ENCODE measurements around the gene OSBPL5. TPM values are rescaled to one million over a fixed set of nuclear protein-coding genes. Genes with fewer than 3 reads are reported as not detected.
A peak's percentile ranks its signal among the peaks of the same experiment; 100 is the strongest.

Gene OSBPL5
- total RNA-seq, 3 donors from 2014 or later (not counting 1 experiment from before 2014, with no cell fraction given): 375 to 522 (median 377) TPM

DNA sequence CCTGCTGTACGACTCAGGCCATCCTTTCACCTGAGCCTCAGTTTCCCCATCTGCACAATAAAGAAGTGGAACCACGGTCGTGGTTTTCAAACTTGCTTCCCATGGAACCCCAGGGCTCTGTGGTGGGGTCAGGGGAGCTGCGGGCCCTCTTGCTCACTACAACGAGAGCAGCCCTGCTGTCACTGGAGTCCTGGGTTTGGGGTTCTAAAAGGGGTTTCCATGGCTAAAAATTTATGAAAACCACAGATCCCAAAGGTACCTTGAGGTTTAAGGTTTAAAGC, 62.5 kb downstream of the OSBPL5 start:
- WGBS (ENCODE audit: insufficient coverage): 88% methylated on average over 5 of the region's 5 CpGs
- Mint-ChIP-seq H3K27ac (peak overlapping the region; percentile 86 to 89), H3K27me3 (ENCODE audit: low read depth in 2 of 2) (no peaks in the 10 kb centered on the region), H3K36me3 (no peaks in the 10 kb centered on the region), H3K4me1 (peaks cover 40 to 70% of the 10 kb centered on the region in 2 donors), H3K4me3 (no peak overlapping the region), H3K9me3 (no peaks in the 10 kb centered on the region)
- Histone ChIP-seq H3K27me3 (ENCODE audit: control insufficient read depth, insufficient read depth, low read length) (no peaks in the 10 kb centered on the region), H3K36me3 (ENCODE audit: control insufficient read depth, insufficient read depth, low read length) (peaks cover 44% of the 10 kb centered on the region), H3K27ac (ENCODE audit: low read length) (no peak overlapping the region), H3K4me3 (ENCODE audit: low read length) (no peak overlapping the region), H3K4me1 (ENCODE audit: control insufficient read depth, insufficient read depth, low read length) (peaks cover 41% of the 10 kb centered on the region), H3K9me3 (ENCODE audit: control insufficient read depth, insufficient read depth, low read length) (no peaks in the 10 kb centered on the region)
- intact Hi-C loops (cut with micrococcal nuclease): loop anchor here (5.0 kb wide), 1 partner anchor 110 kb away; the partner anchor contains the start of gene NAP1L4
- TF ChIP-seq, protein P1, sequence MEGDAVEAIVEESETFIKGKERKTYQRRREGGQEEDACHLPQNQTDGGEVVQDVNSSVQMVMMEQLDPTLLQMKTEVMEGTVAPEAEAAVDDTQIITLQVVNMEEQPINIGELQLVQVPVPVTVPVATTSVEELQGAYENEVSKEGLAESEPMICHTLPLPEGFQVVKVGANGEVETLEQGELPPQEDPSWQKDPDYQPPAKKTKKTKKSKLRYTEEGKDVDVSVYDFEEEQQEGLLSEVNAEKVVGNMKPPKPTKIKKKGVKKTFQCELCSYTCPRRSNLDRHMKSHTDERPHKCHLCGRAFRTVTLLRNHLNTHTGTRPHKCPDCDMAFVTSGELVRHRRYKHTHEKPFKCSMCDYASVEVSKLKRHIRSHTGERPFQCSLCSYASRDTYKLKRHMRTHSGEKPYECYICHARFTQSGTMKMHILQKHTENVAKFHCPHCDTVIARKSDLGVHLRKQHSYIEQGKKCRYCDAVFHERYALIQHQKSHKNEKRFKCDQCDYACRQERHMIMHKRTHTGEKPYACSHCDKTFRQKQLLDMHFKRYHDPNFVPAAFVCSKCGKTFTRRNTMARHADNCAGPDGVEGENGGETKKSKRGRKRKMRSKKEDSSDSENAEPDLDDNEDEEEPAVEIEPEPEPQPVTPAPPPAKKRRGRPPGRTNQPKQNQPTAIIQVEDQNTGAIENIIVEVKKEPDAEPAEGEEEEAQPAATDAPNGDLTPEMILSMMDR (IDR thresholded peaks at IDR 0.05): no peak
- ATAC-seq (no peak), DNase-seq (no peak)

DNA sequence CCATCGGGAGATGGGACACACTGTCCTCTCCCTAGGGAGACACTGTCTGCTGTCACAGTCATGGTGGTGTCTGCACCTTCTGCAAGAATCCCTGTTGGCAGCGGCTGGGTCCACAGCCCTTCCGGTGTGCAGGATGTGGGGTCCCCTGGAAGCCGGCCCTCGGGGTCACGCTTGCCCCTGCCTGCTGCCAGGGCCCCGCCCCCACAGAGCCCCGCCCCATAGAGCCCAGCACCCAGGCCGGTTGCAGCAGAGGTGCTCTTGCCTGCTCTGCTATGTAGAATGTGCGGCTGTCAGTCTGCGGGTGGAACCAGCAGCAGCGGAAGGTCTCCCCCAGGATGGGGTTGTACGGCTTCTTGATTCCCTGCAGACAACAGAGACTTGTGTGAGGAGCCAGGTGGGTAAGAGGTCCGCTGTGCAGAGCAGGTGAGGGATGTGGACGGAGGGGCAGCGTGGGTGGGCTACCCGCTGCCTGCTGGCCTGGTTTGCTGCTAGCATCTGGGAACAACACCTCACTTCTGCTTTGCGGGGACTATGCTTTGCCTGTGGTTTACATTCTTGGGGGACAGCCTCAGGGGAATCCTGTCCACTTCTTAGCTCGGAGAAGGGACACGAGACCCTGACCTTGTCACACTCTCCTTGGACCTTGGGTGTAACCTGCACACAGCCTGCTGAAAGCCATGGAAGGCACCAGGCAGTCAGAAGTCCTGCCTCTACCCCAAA, 63.0 kb downstream of the OSBPL5 start:
- Histone ChIP-seq H3K27me3 (ENCODE audit: control insufficient read depth, insufficient read depth, low read length) (no peaks in the 10 kb centered on the region), H3K9me3 (ENCODE audit: control insufficient read depth, insufficient read depth, low read length) (no peaks in the 10 kb centered on the region), H3K27ac (ENCODE audit: low read length) (no peak overlapping the region), H3K4me1 (ENCODE audit: control insufficient read depth, insufficient read depth, low read length) (peaks cover 41% of the 10 kb centered on the region), H3K36me3 (ENCODE audit: control insufficient read depth, insufficient read depth, low read length) (peaks cover 43% of the 10 kb centered on the region), H3K4me3 (ENCODE audit: low read length) (no peak overlapping the region)
- peak overlapping the region; percentile 47 for H3K4me3 Mint-ChIP-seq
- no peak for ATAC-seq
- intact Hi-C loops (cut with micrococcal nuclease): loop anchor here (5.0 kb wide), 1 partner anchor 110 kb away; the partner anchor contains the start of gene NAP1L4
- H3K9me3 Mint-ChIP-seq: no peaks in the 10 kb centered on the region
- H3K27me3 Mint-ChIP-seq (ENCODE audit: low read depth in 2 of 2): no peaks in the 10 kb centered on the region
- TF ChIP-seq, protein P1 (IDR thresholded peaks at IDR 0.05): no peak
- H3K27ac Mint-ChIP-seq: peak overlapping the region; percentile 86 to 89
- DNase-seq: no peak
- no peaks in the 10 kb centered on the region for H3K36me3 Mint-ChIP-seq
- 86% methylated on average over 20 of the region's 20 CpGs for WGBS (ENCODE audit: insufficient coverage)
- H3K4me1 Mint-ChIP-seq: peaks cover 42 to 70% of the 10 kb centered on the region in 2 donors

DNA sequence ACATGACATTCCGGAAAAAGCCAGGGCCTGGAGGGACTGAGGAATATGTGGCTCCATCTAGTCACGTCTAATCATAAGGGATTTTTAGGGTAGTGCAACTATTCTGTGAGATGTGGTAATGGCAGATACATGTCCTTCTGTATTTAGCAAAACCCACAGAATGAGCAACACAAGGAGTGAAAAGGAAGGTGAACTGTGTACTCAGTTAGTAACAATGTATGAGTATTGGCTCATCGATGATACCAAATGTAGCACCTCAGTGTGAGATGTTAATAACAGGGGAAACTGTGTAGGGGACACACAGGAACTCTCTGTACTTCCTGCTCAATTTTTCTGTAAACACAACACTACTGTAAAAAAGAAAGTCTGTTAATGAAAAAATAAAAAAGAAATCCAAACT, 65.9 kb downstream of the OSBPL5 start:
- WGBS (ENCODE audit: insufficient coverage): 68% methylated on average over 3 of the region's 3 CpGs
- H3K27ac ChIP-seq (ENCODE audit: low read length): peak overlapping the region; percentile 62
- H3K9me3 ChIP-seq (ENCODE audit: control insufficient read depth, insufficient read depth, low read length): no peaks in the 10 kb centered on the region
- DNase-seq: no peak
- H3K36me3 Mint-ChIP-seq: peaks cover 7% of the 10 kb centered on the region
- H3K4me1 Mint-ChIP-seq: peaks cover 42 to 63% of the 10 kb centered on the region in 2 donors
- H3K4me3 Mint-ChIP-seq: peak overlapping the region; percentile 85
- H3K4me3 ChIP-seq (ENCODE audit: low read length): no peak overlapping the region
- TF ChIP-seq, protein P1 (IDR thresholded peaks at IDR 0.05): no peak
- peaks cover 40% of the 10 kb centered on the region for H3K36me3 ChIP-seq (ENCODE audit: control insufficient read depth, insufficient read depth, low read length)
- peaks cover 41% of the 10 kb centered on the region for H3K4me1 ChIP-seq (ENCODE audit: control insufficient read depth, insufficient read depth, low read length)
- no peaks in the 10 kb centered on the region for H3K27me3 Mint-ChIP-seq (ENCODE audit: low read depth in 2 of 2)
- ATAC-seq: peak; percentile 71 to 84 (median 77)
- H3K9me3 Mint-ChIP-seq: no peaks in the 10 kb centered on the region
- intact Hi-C loops (cut with micrococcal nuclease): no loop called here
- peak overlapping the region; percentile 86 to 89 for H3K27ac Mint-ChIP-seq
- H3K27me3 ChIP-seq (ENCODE audit: control insufficient read depth, insufficient read depth, low read length): no peaks in the 10 kb centered on the region
